GM19035 (cell line): Measurements from ENCODE around the gene HERC2.
"Not testable (repeated sequence)": the region's sequence is repeated elsewhere in the genome, so short reads cannot be mapped to it uniquely, and the experiment has no call there.

ENCODE experiments used
- ATAC-seq: cut with Tn5 transposase; IDR thresholded peaks from one replicate; pipeline ENCODE4 v1.9.1; 2021; ENCODE audit not compliant: unreplicated experiment

Gene HERC2

GRCh38 chr15:28185148-28185895 lies 136.7 kb downstream of the HERC2 start:
- no peak for ATAC-seq

DNA sequence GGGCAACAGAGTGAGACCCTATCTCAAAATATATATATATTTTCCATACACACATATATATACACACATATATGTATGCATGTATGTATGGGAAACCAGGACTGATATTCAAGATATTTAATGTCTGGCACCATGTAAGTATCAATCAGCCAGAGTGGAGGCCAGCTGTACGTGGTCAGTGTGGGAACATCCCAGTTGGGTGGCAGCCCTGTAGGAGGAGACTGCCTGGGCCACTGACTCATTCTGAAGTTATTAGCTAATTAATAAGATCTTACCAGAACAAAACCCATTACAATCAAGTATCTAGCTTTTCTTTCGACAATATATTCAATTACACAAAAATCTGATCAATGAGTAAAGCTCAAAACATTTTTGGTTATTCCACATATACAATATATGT lies 137.8 kb downstream of the HERC2 start:
- no peak for ATAC-seq

GRCh38 chr15:28182731-28183130 lies 139.2 kb downstream of the HERC2 start:
- no peak for ATAC-seq

- ATAC-seq = no peak
Measured at GRCh38 chr15:28182216-28182615, 139.8 kb downstream of the HERC2 start.

- ATAC-seq = no peak
Measured at GRCh38 chr15:28181366-28181765, 140.6 kb downstream of the HERC2 start.

DNA sequence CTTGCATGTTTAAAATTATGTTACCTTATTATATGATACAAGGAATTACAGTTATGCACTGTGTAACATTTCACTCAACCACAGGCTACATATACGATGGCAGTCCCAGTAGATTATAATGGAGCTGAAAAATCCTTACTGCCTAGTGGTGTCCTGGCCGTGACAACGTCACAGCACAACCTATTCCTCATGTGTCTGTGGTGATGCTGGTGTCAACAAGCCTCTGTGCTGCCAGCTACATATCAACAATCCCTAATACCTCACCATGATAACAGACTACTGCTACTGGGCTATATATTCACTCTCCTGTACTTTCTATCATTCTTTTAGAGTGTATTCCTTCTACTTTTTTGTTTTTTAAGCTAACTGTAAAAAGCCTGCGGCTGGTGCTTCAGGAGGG lies 142.7 kb downstream of the HERC2 start:
- ATAC-seq = no peak

- ATAC-seq = no peak
Measured at GRCh38 chr15:28178727-28179126, 143.3 kb downstream of the HERC2 start.

DNA sequence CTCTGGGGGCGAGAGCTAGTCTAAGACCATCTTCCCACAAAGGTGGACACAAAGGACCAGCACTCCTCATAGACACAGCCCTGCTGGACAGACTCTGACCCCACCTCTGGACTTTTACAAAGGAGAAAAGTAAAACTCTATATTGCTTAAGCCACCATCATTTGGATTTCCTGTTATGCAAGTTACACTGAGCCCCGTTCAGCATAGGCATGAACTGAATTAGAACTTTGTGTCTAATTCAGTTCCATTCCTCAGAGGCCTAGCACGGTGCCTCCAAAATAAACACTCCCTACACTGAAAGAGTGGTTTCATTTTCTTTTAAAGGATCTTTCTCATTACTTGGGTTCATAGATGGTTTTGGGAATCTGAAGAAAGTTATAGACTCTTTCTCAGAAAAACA lies 143.7 kb downstream of the HERC2 start:
- no peak for ATAC-seq

- no peak for ATAC-seq
Measured at GRCh38 chr15:28169366-28169765, 152.6 kb downstream of the HERC2 start.

GRCh38 chr15:28168405-28169121 lies 153.4 kb downstream of the HERC2 start:
- not testable (repeated sequence) for ATAC-seq

DNA sequence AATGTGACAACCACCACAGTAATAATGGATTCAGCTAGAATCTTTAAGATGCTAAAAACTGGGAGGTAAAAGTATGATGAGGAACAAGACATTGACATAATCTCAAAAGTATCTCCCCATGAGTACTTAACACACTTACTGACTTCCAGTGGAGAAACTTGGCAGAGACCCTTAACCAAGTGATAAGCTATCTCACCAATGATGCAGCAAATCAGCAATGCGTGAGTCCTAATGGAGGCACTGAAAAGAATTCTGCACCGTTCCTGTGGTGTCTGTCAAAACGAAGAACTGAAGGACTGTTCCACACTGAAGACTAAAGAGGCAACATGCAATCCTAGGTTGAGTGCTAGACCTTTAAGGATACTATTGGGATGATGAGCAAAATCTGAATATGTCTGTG lies 154.9 kb downstream of the HERC2 start:
- no peak for ATAC-seq

- ATAC-seq = no peak
Measured at GRCh38 chr15:28165791-28166190, 156.2 kb downstream of the HERC2 start.

DNA sequence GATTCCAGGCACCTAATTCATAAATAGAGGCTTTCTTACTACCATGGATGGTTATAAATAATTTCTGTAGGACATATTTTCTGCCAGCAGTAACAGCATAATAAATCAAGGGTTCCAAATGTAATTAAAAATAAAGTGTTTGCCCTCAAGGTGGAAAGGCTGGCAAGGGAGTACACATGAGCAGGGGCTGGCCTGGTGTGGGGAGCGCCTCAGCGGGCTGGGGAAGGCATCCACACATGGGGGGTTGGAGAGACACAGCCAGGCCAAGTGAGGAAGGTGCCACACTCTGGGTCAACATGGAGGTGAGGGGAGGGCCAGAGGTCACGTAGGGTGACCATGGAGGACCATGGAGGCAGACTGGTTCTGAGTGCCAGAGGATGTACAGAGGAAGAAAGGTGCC lies 157.1 kb downstream of the HERC2 start:
- no peak for ATAC-seq

GRCh38 chr15:28154283-28154682 lies 167.7 kb downstream of the HERC2 start:
- no peak for ATAC-seq

DNA sequence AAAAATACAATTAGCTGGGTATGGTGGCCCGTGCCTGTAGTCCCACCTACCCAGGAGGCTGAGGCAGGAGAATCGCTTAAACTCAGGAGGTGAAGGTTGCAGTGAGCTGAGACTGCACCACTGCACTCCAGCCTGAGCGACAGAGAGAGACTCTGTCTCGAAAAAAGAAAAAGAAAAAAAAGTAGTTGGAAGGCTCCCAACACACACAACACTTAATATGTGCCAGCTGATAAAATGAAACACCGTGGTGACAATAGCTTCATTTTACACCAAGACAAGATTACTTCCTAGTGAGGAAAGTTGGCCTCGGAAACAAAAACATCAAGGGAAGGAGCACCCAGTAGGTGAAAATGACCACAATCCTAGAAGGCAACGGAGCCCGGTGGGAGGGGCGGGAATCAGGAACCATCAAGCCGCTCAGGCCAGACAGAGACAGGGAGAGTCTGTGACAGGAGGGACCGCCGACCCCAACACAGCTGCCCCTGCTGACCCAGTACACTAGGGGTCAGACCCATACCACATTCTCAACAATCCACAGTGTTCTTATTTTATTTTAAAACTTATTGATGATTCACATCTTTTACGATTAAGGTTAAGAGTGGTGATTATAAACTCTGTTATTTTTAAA lies 168.4 kb downstream of the HERC2 start:
- no peak for ATAC-seq

DNA sequence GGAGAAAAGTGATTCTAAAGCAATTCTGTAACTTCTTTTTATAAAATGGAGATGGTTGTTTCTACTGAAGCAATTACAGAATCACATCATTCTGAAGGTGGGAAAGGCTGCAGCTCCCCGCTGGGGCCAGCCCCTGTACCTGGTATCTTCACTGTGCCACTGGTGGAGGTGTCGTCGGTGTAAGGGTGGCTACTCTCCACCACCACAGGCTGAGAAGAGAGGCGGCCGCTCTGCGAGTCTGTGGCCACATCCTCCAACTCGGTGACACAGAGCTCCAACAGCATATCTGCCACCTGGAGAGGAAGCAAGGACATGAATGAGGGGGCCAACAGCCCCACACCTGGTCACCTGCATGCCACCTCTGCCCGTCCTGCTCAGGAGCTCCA lies 169.4 kb downstream of the HERC2 start:
- not testable (repeated sequence) for ATAC-seq

DNA sequence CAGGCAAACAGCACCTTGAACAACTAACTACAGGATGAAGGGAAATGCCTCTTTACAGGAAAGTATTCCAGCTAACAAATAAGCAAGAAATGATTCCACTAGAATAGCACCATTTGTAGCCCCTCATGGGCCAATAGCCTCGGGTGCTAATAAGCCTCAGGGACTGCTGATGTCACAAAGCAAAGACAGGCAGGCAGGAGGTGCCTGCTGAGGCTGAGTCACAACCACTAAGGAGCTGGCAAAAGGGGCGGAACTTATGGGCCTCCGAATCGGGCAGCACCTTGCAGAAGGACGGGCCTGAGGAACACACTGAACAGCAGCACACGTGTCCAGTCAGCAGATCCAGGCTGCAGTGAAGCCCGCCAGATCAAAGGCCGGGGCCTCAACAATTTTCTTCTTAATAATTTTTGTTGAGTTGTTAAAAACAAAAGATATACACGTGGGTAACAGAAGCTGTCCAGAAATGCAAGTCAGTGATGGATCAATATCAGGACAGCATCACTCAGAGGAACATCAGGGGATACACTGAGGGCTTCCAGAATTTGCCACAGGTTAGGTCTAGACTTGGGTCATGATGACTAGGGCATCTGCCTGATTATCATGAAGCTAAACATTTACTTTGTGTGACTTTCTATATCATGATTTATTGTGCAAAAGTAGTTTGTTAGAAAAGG lies 170.0 kb downstream of the HERC2 start:
- not testable (repeated sequence) for ATAC-seq

GRCh38 chr15:28147801-28148200 lies 174.2 kb downstream of the HERC2 start:
- ATAC-seq = no peak

- not testable (repeated sequence) for ATAC-seq
Measured at GRCh38 chr15:28145419-28145818, 176.6 kb downstream of the HERC2 start.

DNA sequence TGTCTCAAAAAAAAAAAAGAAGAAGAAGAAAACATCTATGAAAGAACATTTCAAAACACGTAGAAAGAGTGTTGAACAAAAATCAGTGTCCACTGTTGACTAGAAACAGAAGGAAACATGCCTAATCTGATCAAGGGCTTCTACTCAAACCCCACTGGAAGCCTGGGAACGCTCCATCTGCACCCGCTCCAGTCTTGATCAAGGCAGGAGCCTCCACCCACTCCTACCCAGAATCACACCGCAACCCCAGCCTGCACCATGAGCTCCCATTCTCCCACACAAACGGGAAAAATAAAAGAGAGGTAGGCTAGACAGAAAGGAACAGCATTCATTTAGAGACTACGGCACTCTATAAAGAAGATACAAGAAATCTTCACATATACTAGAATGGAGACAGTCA lies 181.9 kb downstream of the HERC2 start:
- no peak for ATAC-seq

- ATAC-seq = not testable (repeated sequence)
Measured at GRCh38 chr15:28137408-28138039, 184.5 kb downstream of the HERC2 start.
